ENCODE measurements around the gene ZBTB12. TPM values are rescaled to one million over a fixed set of nuclear protein-coding genes. Genes with fewer than 3 reads are reported as not detected.

ZBTB12 gene
- total and polyA plus RNA-seq, 2 of the 13 experiments (the other 11 are each of a cell fraction or from before 2014, with no cell fraction given) = 4.8 to 6.0 TPM

- TF ChIP-seq ZBTB46 (CRISPR knock-in tag; IDR thresholded peaks at IDR 0.05; ENCODE audit: borderline replicate concordance) = no peak
- 0 out of 2 replicates have a peak, but pooled peaks have one; percentile 41 for TF ChIP-seq ZNF383 (CRISPR knock-in tag; IDR thresholded peaks at IDR 0.05; ENCODE audit: borderline replicate concordance)
- TF ChIP-seq ZNF431 (CRISPR knock-in tag; IDR thresholded peaks at IDR 0.05; ENCODE audit: borderline replicate concordance, low read depth) = no peak
- no peak for TF ChIP-seq HBP1 (CRISPR knock-in tag; IDR thresholded peaks at IDR 0.05; ENCODE audit: low read depth)
- TF ChIP-seq ZNF142 (CRISPR knock-in tag; IDR thresholded peaks at IDR 0.05) = no peak
- TF ChIP-seq ZNF230 (CRISPR knock-in tag; IDR thresholded peaks at IDR 0.05) = 0 out of 2 replicates have a peak, but pooled peaks have one; percentile 46
- TF ChIP-seq ZBTB38 (CRISPR knock-in tag; IDR thresholded peaks at IDR 0.05) = peak; percentile 74; the same call in 1 of the 2 replicates
- 0 out of 2 replicates have a peak, but pooled peaks have one; percentile 34 for TF ChIP-seq SALL2 (CRISPR knock-in tag; IDR thresholded peaks at IDR 0.05)
- TF ChIP-seq ZNF335 (CRISPR knock-in tag; IDR thresholded peaks at IDR 0.05) = 0 out of 2 replicates have a peak, but pooled peaks have one; percentile 2
- TF ChIP-seq TBL1XR1 (IDR thresholded peaks at IDR 0.05; ENCODE audit: borderline replicate concordance, low read length, partially characterized antibody) = no peak
- TF ChIP-seq ZNF143 (CRISPR knock-in tag; IDR thresholded peaks at IDR 0.05) = no peak
- no peak for TF ChIP-seq XRCC5 (optimal IDR thresholded peaks at IDR 0.05; ENCODE audit: low read length)
- peak in 1 of 2 experiments; percentile 43; a peak in 1 of 4 replicates for TF ChIP-seq HMGXB4 (CRISPR knock-in tag; IDR thresholded peaks at IDR 0.05; ENCODE audit: borderline replicate concordance in 1 of 2, low read depth in 1 of 2)
These were observed 31.4 kb downstream of the ZBTB12 start (continued) for GRCh38 chr6:31870385-31870921.

All from HepG2 (cell line).